Measurements from ENCODE around the gene ZNF584.

- peak in 3 of 6 experiments; percentile 10 to 19 (median 19) for TF ChIP-seq CTCF (IDR thresholded peaks at IDR 0.05)
- TF ChIP-seq POLR2A (IDR thresholded peaks at IDR 0.05), result peak in 1 of 2 donors; percentile 66
These were observed 46.0 kb upstream of the ZNF584 start, which contains the start of gene ZNF497 for GRCh38 chr19:58362272-58362994.
